GM12865 (cell line): ENCODE measurements around the gene MOBP.

Experiments
- DNase-seq: peaks from one replicate; pipeline ENCODE4 v3.0.0; 2010; ENCODE audit warnings: low read depth
- H3K4me3 ChIP-seq: 2 replicates; pipeline ENCODE4 v1.5.1; 2011; ENCODE audit warnings: mild to moderate bottlenecking, low read depth, low read length, control low read depth
- CTCF ChIP-seq: IDR thresholded peaks from 2 replicates; pipeline ENCODE4 v1.5.1; 2011; ENCODE audit warnings: low read length, control low read depth, low read depth, inconsistent platforms; ENCODE audit not compliant: insufficient read depth; ENCODE audit errors: missing control alignments

MOBP gene

GRCh38 chr3:39463269-39463668 is 4.2 kb upstream of the MOBP start:
- no peak for DNase-seq
- no peak for TF ChIP-seq CTCF

DNA sequence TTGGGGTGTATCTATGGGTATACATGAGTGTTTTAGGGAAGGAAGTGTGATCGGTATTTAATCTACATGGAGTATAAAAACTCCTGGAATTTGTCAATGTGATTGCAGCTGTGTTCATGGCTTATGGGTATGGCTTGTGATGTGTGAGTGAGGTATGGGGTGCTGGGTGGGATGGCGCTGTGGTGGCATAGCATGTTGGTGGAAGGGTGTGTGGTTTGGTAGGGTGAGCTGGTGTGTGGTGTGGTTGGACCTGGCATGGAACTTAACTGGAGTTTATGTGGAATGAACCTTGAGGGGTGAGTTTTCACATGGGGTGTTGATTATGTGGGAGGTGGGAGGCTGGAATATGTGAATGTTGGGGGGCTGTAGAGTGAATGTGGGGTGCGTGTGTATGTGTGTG is 492 bp upstream of the MOBP start:
- TF ChIP-seq CTCF = no peak
- H3K4me3 ChIP-seq = no peak overlapping the region
- DNase-seq = no peak

More at GRCh38 chr3:39463269-39463668, 4.2 kb upstream of the MOBP start:
- H3K4me3 ChIP-seq = no peak overlapping the region

- no peak overlapping the region for H3K4me3 ChIP-seq
- no peak for DNase-seq
- TF ChIP-seq CTCF = no peak
Measured at GRCh38 chr3:39468108-39468436, 592 bp downstream of the MOBP start.

DNA sequence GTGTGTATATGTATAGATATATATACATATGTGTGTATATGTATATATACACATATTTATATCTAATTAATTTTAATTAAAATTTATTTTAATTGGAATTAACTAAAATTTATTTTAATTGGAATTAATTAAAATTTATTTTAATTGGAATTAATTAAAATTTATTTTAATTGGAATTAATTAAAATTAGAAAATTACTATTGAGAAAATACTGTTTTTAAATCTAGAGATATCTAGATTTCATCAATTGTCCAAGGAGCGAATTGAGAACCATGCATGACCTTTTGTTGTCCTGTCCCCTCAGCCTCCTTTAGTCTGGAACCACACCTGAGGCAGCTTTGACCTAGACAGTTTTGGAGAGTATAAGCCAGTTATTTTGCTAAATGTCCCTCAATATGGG is 1.8 kb downstream of the MOBP start:
- no peak overlapping the region for H3K4me3 ChIP-seq
- DNase-seq = no peak
- TF ChIP-seq CTCF = no peak

DNA sequence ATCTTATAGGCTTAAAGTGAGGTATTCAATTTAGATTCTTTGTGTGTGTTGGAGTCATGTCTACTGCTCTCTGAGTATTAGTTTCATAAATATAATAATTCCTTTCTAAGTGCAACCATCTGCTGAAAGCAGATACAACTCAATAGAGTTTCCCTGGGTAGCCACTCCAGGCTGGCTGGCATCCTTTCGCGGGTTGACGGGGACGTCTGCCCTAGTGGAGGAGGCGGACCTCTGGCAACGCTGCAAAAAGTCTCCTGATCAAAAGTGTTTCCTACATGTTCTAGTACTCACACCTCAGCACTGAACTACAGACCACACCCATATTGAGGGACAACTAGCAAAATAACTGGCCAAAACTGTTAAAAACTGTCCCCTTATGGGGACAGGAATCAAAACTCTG is 2.5 kb downstream of the MOBP start:
- TF ChIP-seq CTCF = no peak
- DNase-seq = no peak
- no peak overlapping the region for H3K4me3 ChIP-seq

GRCh38 chr3:39471652-39472051 is 4.2 kb downstream of the MOBP start:
- no peak overlapping the region for H3K4me3 ChIP-seq
- no peak for TF ChIP-seq CTCF
- DNase-seq = no peak

GRCh38 chr3:39473452-39474125 is 6.1 kb downstream of the MOBP start:
- no peak for TF ChIP-seq CTCF
- no peak overlapping the region for H3K4me3 ChIP-seq
- no peak for DNase-seq
